C4-2B (cell line): ENCODE data around the gene TBC1D4.

Source experiments
- H3K27ac ChIP-seq: fragments of 450-650 bp; 2 replicates; pipeline ENCODE4 v1.5.1; 2017
- ZFX ChIP-seq: fragments of 450-650 bp; IDR thresholded peaks from 2 replicates; pipeline ENCODE4 v1.6.1; 2017
- TF ChIP-seq, protein P1 (sequence below): fragments of 450-650 bp; conservative IDR thresholded peaks from 2 replicates; pipeline ENCODE4 v1.5.1; 2017; ENCODE audit warnings: mild to moderate bottlenecking

The TBC1D4 gene

DNA sequence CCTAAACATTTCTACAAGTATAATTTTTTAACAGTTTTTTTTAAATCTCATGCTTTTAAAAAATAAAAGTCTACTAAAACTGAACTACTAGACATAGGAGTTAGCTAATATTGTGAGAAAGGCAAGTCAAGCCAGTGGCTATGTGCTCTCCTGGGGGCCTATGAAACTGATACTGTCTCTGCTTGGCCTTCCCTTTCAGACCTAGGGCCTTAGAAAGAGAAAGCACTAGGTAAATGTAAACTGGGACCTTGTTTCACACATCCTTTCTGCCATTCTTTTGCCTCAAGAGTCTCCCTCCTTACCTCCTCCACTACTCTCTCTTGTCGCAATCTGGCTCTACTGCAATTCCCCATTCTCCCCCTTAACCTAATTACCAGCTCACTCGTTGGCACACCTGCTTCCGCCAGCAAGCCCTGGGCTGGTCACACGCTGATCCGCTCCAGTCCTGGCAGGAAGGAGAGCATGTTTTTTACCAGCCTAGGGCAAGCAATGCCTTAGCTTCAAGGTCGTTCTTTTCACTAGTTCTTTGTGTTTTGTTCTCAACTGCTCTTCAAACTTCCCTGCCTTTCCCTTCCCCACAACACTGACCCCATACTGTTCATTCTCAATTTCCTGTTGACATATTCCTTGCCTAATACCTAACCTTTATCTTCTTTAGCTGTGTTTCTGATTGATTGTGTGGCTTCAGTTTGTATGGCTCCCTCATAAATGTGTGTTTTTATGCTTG, 23.1 kb downstream of the TBC1D4 start:
- H3K27ac ChIP-seq: no peak overlapping the region
- TF ChIP-seq, protein P1, sequence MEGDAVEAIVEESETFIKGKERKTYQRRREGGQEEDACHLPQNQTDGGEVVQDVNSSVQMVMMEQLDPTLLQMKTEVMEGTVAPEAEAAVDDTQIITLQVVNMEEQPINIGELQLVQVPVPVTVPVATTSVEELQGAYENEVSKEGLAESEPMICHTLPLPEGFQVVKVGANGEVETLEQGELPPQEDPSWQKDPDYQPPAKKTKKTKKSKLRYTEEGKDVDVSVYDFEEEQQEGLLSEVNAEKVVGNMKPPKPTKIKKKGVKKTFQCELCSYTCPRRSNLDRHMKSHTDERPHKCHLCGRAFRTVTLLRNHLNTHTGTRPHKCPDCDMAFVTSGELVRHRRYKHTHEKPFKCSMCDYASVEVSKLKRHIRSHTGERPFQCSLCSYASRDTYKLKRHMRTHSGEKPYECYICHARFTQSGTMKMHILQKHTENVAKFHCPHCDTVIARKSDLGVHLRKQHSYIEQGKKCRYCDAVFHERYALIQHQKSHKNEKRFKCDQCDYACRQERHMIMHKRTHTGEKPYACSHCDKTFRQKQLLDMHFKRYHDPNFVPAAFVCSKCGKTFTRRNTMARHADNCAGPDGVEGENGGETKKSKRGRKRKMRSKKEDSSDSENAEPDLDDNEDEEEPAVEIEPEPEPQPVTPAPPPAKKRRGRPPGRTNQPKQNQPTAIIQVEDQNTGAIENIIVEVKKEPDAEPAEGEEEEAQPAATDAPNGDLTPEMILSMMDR: no peak
- no peak for TF ChIP-seq ZFX

DNA sequence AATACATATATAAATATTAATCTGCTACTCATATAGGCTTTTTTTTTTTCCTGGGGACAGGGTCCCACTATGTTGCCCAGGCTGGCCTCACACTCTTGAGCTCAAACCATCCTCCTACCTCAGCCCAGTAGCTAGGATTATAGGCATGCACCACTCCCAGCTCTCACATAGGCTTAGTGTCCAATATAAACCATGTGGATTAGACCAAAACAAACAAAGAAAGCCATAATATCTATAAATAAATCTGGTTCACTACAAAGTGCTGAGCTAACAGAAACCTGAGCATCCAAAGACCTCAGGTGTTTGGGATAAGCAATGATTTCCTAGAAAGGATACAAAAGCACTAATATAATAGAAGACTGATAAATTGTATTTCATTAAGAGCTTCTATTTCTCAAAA, 26.0 kb downstream of the TBC1D4 start:
- TF ChIP-seq, protein P1: no peak
- TF ChIP-seq ZFX: no peak
- H3K27ac ChIP-seq: no peak overlapping the region

DNA sequence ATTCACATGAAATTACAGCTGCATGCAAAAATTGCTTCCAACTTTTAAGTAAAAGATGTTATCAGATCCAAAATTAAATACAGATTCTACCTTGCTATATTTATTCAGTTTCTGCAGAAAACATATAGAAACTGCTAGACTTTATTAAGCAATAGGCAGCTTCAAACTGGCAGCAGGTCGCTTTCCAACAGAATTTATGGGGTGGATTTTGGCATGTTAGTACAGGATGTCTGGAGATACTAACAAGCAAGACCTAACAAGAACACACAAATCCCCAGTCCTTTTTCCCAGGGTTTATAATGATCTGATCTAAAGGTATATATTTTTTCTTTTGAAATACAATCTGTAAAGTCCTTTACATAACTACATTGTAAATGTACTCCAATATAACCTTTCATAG, 27.5 kb downstream of the TBC1D4 start:
- TF ChIP-seq, protein P1: no peak
- TF ChIP-seq ZFX: no peak

DNA sequence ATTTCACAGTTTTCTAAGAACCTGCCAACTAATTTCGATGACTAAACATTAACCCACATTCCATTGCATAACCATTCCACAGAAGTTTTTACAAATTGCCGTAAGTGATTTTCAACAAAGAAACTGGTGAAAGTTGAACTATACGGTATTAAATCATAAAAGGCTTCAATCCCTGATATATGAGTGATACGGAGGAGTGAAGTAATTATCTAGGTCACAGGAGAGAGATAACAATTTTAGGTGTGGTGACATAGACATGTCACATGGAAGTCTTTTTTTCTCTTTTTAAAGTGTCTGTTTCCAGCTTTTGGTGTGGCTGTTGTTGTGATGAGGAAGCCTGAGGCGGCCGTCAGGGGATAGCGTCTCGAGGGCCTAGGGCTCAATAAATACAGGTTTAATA, 29.4 kb downstream of the TBC1D4 start:
- TF ChIP-seq ZFX: no peak
- TF ChIP-seq, protein P1: no peak
- no peak overlapping the region for H3K27ac ChIP-seq

More for the DNA sequence above, 27.5 kb downstream of the TBC1D4 start:
- no peak overlapping the region for H3K27ac ChIP-seq

DNA sequence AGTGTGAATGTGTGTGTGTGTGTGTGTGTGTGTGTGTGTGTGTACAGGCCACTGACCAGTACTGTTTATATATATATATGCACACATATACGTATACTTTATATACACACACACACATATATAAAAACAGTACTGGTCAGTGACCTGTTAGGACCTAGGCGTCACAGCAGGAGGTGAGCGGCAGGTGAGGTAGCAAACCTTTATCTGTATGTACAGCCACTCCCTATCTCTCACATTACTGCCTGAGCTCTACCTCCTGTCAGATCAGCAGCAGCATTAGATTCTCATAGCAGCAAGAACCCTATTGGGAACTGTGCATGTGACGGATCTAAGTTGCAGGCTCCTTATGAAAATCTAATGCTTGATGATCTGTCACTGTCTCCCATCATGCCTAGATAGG, 34.5 kb downstream of the TBC1D4 start:
- no peak overlapping the region for H3K27ac ChIP-seq
- TF ChIP-seq, protein P1: no peak
- no peak for TF ChIP-seq ZFX

DNA sequence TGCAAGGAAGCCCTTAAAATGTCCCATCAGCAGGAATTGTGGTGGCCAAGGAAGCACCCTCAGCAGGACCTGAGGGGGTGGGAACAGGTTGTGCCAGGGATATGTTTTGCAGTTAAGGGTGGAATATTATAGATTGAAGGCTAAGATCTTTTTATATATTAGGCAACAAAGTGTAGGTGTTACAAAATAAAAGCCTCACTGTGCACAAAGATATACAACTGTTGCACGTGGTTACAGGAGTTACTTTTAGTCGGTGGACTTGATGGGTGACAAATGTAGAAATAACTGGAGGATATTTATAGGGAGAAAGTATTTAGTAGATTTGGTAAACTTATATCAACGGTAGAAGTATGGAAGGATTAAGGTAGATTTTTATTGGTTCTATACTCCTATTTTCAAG, 35.1 kb downstream of the TBC1D4 start:
- no peak for TF ChIP-seq ZFX
- TF ChIP-seq, protein P1: no peak

DNA sequence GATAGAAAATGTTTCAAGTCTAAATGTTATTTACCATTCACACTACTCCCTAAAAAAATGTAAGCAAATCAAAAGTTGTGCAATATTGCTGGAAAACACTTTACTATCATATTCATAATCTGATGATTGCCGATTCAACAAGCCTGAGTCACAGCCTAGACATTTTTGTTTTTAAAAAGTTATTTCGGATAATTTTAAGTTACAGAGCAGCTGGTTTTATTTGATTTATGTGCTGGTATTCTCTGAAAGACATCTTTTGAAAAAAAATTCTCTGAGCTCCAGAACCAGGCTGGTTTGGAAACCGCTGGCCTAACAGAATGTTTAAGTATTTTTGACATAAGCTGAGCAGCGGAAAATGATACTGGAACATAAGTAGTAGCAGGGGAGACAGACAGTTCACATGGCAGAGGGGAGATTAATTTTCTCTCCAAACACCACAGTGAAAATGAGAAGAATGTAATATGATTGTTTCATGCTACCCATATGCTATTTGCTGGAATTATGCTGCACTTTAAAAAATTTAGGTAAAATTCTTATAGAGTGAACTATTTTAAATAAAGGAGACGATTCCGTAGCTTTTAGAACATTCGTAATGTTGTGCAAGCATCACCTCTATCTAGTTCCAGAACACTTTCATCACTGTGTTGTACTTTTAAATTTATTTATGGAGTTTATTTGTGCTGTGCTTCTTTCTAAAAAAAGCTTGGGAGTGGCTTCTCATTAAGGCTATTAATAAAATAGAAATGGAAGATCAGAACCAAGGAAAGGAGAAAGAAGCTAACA, 36.1 kb downstream of the TBC1D4 start:
- TF ChIP-seq, protein P1: no peak
- no peak for TF ChIP-seq ZFX
- no peak overlapping the region for H3K27ac ChIP-seq

More for the DNA sequence above, 35.1 kb downstream of the TBC1D4 start:
- H3K27ac ChIP-seq: no peak overlapping the region
